Cardiac fibroblast (primary cell): ENCODE results near the gene RBM26.
A peak's percentile ranks its signal among the peaks of the same experiment; 100 is the strongest.

Experiments
- DNase-seq, 2 donors: peaks; one replicate each; pipeline versions ENCODE4 v3.0.0 to v3.0.0-alpha.2; 2010; ENCODE audit warnings: low read depth in 2 of 2
- H3K4me3 ChIP-seq, 2 donors: replicated peaks in 1 of 2; 1 replicate in 1 of 2; 2 replicates in 1 of 2; pipeline ENCODE4 v1.5.1; 2011; ENCODE audit warnings: low read depth in 2 of 2, low read length in 2 of 2, mild to moderate bottlenecking in 2 of 2, moderate library complexity in 1 of 2
- TF ChIP-seq, protein P1 (sequence below): IDR thresholded peaks from one replicate; pipeline ENCODE4 v1.5.1; 2011; ENCODE audit warnings: low read depth, mild to moderate bottlenecking, low read length, inconsistent platforms

RBM26 gene

GRCh38 chr13:79439275-79439674, 33.2 kb upstream of the RBM26 start:
- TF ChIP-seq, protein P1, sequence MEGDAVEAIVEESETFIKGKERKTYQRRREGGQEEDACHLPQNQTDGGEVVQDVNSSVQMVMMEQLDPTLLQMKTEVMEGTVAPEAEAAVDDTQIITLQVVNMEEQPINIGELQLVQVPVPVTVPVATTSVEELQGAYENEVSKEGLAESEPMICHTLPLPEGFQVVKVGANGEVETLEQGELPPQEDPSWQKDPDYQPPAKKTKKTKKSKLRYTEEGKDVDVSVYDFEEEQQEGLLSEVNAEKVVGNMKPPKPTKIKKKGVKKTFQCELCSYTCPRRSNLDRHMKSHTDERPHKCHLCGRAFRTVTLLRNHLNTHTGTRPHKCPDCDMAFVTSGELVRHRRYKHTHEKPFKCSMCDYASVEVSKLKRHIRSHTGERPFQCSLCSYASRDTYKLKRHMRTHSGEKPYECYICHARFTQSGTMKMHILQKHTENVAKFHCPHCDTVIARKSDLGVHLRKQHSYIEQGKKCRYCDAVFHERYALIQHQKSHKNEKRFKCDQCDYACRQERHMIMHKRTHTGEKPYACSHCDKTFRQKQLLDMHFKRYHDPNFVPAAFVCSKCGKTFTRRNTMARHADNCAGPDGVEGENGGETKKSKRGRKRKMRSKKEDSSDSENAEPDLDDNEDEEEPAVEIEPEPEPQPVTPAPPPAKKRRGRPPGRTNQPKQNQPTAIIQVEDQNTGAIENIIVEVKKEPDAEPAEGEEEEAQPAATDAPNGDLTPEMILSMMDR: no peak
- DNase-seq: no peak
- H3K4me3 ChIP-seq: no peak overlapping the region

- no peak overlapping the region for H3K4me3 ChIP-seq
- TF ChIP-seq, protein P1: no peak
- peak; percentile 59 to 71 for DNase-seq
Measured at GRCh38 chr13:79435561-79435990, 29.5 kb upstream of the RBM26 start.

GRCh38 chr13:79434556-79434955, 28.5 kb upstream of the RBM26 start:
- DNase-seq: peak; percentile 46 to 60
- H3K4me3 ChIP-seq: no peak overlapping the region
- TF ChIP-seq, protein P1: no peak

- DNase-seq: no peak
- H3K4me3 ChIP-seq: no peak overlapping the region
- TF ChIP-seq, protein P1: no peak
Measured at GRCh38 chr13:79432992-79433391, 26.9 kb upstream of the RBM26 start.

GRCh38 chr13:79432086-79432485, 26.0 kb upstream of the RBM26 start:
- H3K4me3 ChIP-seq: no peak overlapping the region
- TF ChIP-seq, protein P1: no peak
- no peak for DNase-seq

- TF ChIP-seq, protein P1: no peak
- DNase-seq: no peak
- H3K4me3 ChIP-seq: no peak overlapping the region
Measured at GRCh38 chr13:79429309-79429708, 23.3 kb upstream of the RBM26 start.

DNA sequence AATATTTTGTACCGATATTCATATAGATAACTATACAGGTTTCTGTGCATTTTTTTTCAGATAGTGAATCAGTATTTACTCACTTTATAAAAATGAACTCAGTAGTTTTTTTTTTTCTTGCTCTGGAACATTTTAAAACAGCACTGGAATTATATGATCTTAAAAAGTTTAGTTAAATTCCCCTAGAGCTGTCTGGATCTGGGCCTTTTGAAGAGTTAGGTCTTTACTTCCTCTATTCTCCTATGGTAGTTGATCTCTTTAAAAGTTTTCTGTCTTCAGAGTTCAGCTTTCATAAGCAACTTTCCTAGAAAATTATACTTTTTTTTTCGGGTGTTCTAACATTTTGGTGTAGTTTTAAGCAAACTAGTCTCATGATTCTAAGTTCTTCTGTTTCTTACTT, 21.8 kb upstream of the RBM26 start:
- TF ChIP-seq, protein P1: no peak
- no peak for DNase-seq
- H3K4me3 ChIP-seq: no peak overlapping the region
